HepG2 (cell line): ENCODE measurements around the gene HPD. TPM values are rescaled to one million over a fixed set of nuclear protein-coding genes. Genes with fewer than 3 reads are reported as not detected.
A peak's percentile ranks its signal among the peaks of the same experiment; 100 is the strongest.

ENCODE experiments used
- AHDC1 ChIP-seq: sonication (generic); formaldehyde crosslinking; IDR thresholded peaks from 2 replicates; pipeline ENCODE4 v1.5.1; 2020; ENCODE audit warnings: mild to moderate bottlenecking, missing genetic modification reagents, borderline replicate concordance
- GATAD1 ChIP-seq: IDR thresholded peaks from 2 replicates; pipeline ENCODE4 v1.6.1; 2016; ENCODE audit warnings: missing genetic modification reagents, missing compliant biosample characterization
- GATAD2A ChIP-seq: IDR thresholded peaks from 2 replicates; pipeline ENCODE4 v1.6.1; 2016
- GZF1 ChIP-seq: sonication (generic); formaldehyde crosslinking; IDR thresholded peaks from 2 replicates; pipeline ENCODE4 v1.5.1; 2020; ENCODE audit warnings: mild to moderate bottlenecking, missing genetic modification reagents
- SMAD1 ChIP-seq: sonication (generic); formaldehyde crosslinking; IDR thresholded peaks from 2 replicates; pipeline ENCODE4 v1.4.0; 2020; ENCODE audit warnings: missing genetic modification reagents, low read depth, mild to moderate bottlenecking, borderline replicate concordance
- XRCC5 ChIP-seq: fragments of 200-400 bp; formaldehyde crosslinking; optimal IDR thresholded peaks from 2 replicates; pipeline ENCODE3; 2017; ENCODE audit warnings: mild to moderate bottlenecking, low read length
- ZFP82 ChIP-seq: sonication (generic); formaldehyde crosslinking; IDR thresholded peaks from 2 replicates; pipeline ENCODE4 v1.5.1; 2020; ENCODE audit warnings: mild to moderate bottlenecking, missing genetic modification reagents, borderline replicate concordance
- ZNF34 ChIP-seq: sonication (generic); formaldehyde crosslinking; IDR thresholded peaks from 2 replicates; pipeline ENCODE4 v1.4.0; 2020; ENCODE audit warnings: mild to moderate bottlenecking, missing genetic modification reagents, borderline replicate concordance
- ZNF547 ChIP-seq: sonication (generic); formaldehyde crosslinking; IDR thresholded peaks from 2 replicates; pipeline ENCODE4 v1.5.1; 2020; ENCODE audit warnings: mild to moderate bottlenecking, missing genetic modification reagents
- ZNF580 ChIP-seq: IDR thresholded peaks from 2 replicates; pipeline ENCODE4 v1.6.1; 2016; ENCODE audit warnings: low read depth, borderline replicate concordance
- polyA plus RNA-seq, 8 experiments: library from polyadenylated mRNA; depleted of rRNA in 3 of 8; stranded (reverse) in 7 of 8; unstranded in 1 of 8; fragments of >200 nt; fragmentation: Illumina TruSeq in 4 of 8; extraction: Trizol in 4 of 8; gene quantifications; 2 replicates each; pipeline versions ENCODE4 v1.2.1 to v1.2.3, GENCODE V29; 2011 to 2016; ENCODE audit warnings: low read depth in 4 of 8, missing spikeins in 1 of 8, mixed read lengths in 1 of 8; ENCODE audit not compliant: insufficient read depth in 1 of 8
- total RNA-seq, 5 experiments: library from RNA; depleted of rRNA; stranded (reverse); fragments of >200 nt; fragmentation: Illumina TruSeq; extraction: Trizol; gene quantifications; 2 replicates each; pipeline ENCODE4 v1.2.3, GENCODE V29; 2016; ENCODE audit warnings: low read depth in 1 of 5
- TF ChIP-seq, protein P1 (sequence below): sonication (generic); formaldehyde crosslinking; IDR thresholded peaks from 2 replicates; pipeline ENCODE4 v1.8.0; 2022; ENCODE audit warnings: missing genetic modification reagents, low read depth, mild to moderate bottlenecking, borderline replicate concordance

The HPD gene
- total and polyA plus RNA-seq, 2 of the 13 experiments (the other 11 are each of a cell fraction or from before 2014, with no cell fraction given), result 120 to 195 TPM

GRCh38 chr12:121802843-121803698 lies 55.6 kb downstream of the HPD start (continued):
- TF ChIP-seq AHDC1, result no peak
- TF ChIP-seq XRCC5, result peak; percentile 78
- 0 out of 2 replicates have a peak, but pooled peaks have one; percentile 48 for TF ChIP-seq SMAD1
- TF ChIP-seq, protein P1, sequence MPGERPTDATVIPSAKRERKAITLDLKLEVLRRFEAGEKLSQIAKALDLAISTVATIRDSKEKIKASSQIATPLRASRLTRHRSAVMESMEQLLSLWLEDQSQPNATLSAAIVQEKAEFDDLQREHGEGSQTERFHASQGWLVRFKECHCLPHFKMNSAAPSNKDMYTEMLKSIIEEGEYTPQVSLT (CRISPR knock-in tag), result no peak
- TF ChIP-seq ZFP82 (CRISPR knock-in tag), result no peak
- TF ChIP-seq GATAD2A (CRISPR knock-in tag), result peak; percentile 40
- no peak for TF ChIP-seq ZNF547 (CRISPR knock-in tag)
- no peak; the same call in 1 of the 2 replicates for TF ChIP-seq GATAD1 (CRISPR knock-in tag)
- TF ChIP-seq GZF1, result no peak
- 0 out of 2 replicates have a peak, but pooled peaks have one; percentile 54 for TF ChIP-seq ZNF34 (CRISPR knock-in tag)
- peak; percentile 62; the same call in 1 of the 2 replicates for TF ChIP-seq ZNF580 (CRISPR knock-in tag)
